Keratinocyte (primary cell): ENCODE data around the gene LHX6. TPM values are rescaled to one million over a fixed set of nuclear protein-coding genes. Genes with fewer than 3 reads are reported as not detected.

ENCODE experiments used
- DNase-seq: peaks from one replicate; pipeline ENCODE4 v3.0.0-alpha.2; 2011; ENCODE audit warnings: low read depth, missing footprints, low spot score
- FAIRE-seq: peaks from 2 replicates; lab custom pipeline; 2011; peaks lifted over from hg19 to GRCh38; lab: Jason Lieb, UNC
- H2AFZ ChIP-seq: 2 replicates; pipeline ENCODE4 v1.6.0; 2012; ENCODE audit warnings: low read length, control low read depth, inconsistent platforms; ENCODE audit not compliant: control insufficient read depth
- H3K27ac ChIP-seq: 2 replicates; pipeline ENCODE4 v1.5.1; 2011; ENCODE audit warnings: low read length; ENCODE audit not compliant: control insufficient read depth, insufficient read depth
- H3K27me3 ChIP-seq: 3 replicates; pipeline ENCODE4 v1.6.0; 2011; ENCODE audit warnings: low read length; ENCODE audit not compliant: control insufficient read depth, insufficient read depth; ENCODE audit errors: extremely low read depth
- H3K36me3 ChIP-seq, 2 experiments: 2 replicates in 1 of 2; 3 replicates in 1 of 2; pipeline ENCODE4 v1.5.1; 2011; ENCODE audit warnings: low read length in 2 of 2, mild to moderate bottlenecking in 1 of 2; ENCODE audit not compliant: control insufficient read depth in 2 of 2, insufficient read depth in 2 of 2; ENCODE audit errors: extremely low read depth in 1 of 2
- H3K4me1 ChIP-seq: 3 replicates; pipeline ENCODE4 v1.5.1; 2011; ENCODE audit warnings: low read length; ENCODE audit not compliant: control insufficient read depth, insufficient read depth; ENCODE audit errors: extremely low read depth
- H3K4me2 ChIP-seq: 3 replicates; pipeline ENCODE4 v1.6.0; 2011; ENCODE audit warnings: low read depth, low read length; ENCODE audit not compliant: control insufficient read depth, insufficient read depth; ENCODE audit errors: extremely low read depth
- H3K4me3 ChIP-seq, 3 experiments: fragments of 200-600 bp in 1 of 3; sonication (generic) in 1 of 3; 2 replicates in 2 of 3; 3 replicates in 1 of 3; pipeline ENCODE4 v1.5.1; 2011 to 2016; ENCODE audit warnings: low read length in 3 of 3, mild to moderate bottlenecking in 3 of 3, control low read depth in 2 of 3, inconsistent platforms in 1 of 3, low read depth in 1 of 3, mixed read lengths in 1 of 3, mixed run types in 1 of 3, moderate library complexity in 1 of 3; ENCODE audit not compliant: control insufficient read depth in 2 of 3, insufficient read depth in 2 of 3; ENCODE audit errors: extremely low read depth in 1 of 3
- H3K79me2 ChIP-seq: 2 replicates; pipeline ENCODE4 v1.6.0; 2012; ENCODE audit warnings: low read length; ENCODE audit not compliant: control insufficient read depth, insufficient read depth
- H3K9ac ChIP-seq: 3 replicates; pipeline ENCODE4 v1.6.0; 2011; ENCODE audit warnings: low read length; ENCODE audit not compliant: control insufficient read depth, insufficient read depth; ENCODE audit errors: extremely low read depth
- H3K9me1 ChIP-seq: 3 replicates; pipeline ENCODE4 v1.6.0; 2011; ENCODE audit warnings: low read length; ENCODE audit not compliant: control insufficient read depth, insufficient read depth; ENCODE audit errors: extremely low read depth
- H3K9me3 ChIP-seq: 2 replicates; pipeline ENCODE4 v1.5.1; 2012; ENCODE audit warnings: low read depth, low read length; ENCODE audit not compliant: control insufficient read depth
- H4K20me1 ChIP-seq: 3 replicates; pipeline ENCODE4 v1.6.0; 2011; ENCODE audit warnings: low read length; ENCODE audit not compliant: control insufficient read depth, insufficient read depth; ENCODE audit errors: extremely low read depth
- EZH2 ChIP-seq: IDR thresholded peaks from one replicate; pipeline ENCODE4 v1.6.1; 2012; ENCODE audit warnings: inconsistent platforms, mild to moderate bottlenecking, low read length, moderate library complexity
- dilution Hi-C: fragments of 300-500 bp; cut with MboI; formaldehyde crosslinking; loops from one replicate; pipeline ENCODE4 v1.7.0; 2020; ENCODE audit warnings: low sequenced_read_pairs; ENCODE audit not compliant: extremely low pct_ligation_motif_present
- polyA plus RNA-seq, 5 experiments: library from polyadenylated mRNA; depleted of rRNA in 3 of 5; stranded (reverse) in 3 of 5; stranded (forward) in 1 of 5; unstranded in 1 of 5; fragments of >200 nt; gene quantifications; 1 replicate in 1 of 5; 2 replicates in 3 of 5; 3 replicates in 1 of 5; pipeline versions ENCODE4 v1.2.1 to v1.2.3, GENCODE V29; 2011 to 2012; ENCODE audit warnings: missing spikeins in 2 of 5, low read depth in 1 of 5, low replicate concordance in 1 of 5
- TF ChIP-seq, protein P1 (sequence below), 3 experiments: IDR thresholded peaks in 1 of 3; conservative IDR thresholded peaks in 1 of 3; optimal IDR thresholded peaks in 1 of 3; 2 replicates in 2 of 3; 3 replicates in 1 of 3; pipeline versions ENCODE3 to v1.5.1; 2011; ENCODE audit warnings: low read length in 3 of 3, mild to moderate bottlenecking in 3 of 3, moderate library complexity in 2 of 3, control low read depth in 1 of 3, inconsistent platforms in 1 of 3; ENCODE audit not compliant: insufficient read depth in 2 of 3; ENCODE audit errors: extremely low read depth in 1 of 3

LHX6 gene
- polyA plus RNA-seq, 1 donor (not counting 4 experiments of a cell fraction or from before 2014, with no cell fraction given): 0.13 TPM

DNA sequence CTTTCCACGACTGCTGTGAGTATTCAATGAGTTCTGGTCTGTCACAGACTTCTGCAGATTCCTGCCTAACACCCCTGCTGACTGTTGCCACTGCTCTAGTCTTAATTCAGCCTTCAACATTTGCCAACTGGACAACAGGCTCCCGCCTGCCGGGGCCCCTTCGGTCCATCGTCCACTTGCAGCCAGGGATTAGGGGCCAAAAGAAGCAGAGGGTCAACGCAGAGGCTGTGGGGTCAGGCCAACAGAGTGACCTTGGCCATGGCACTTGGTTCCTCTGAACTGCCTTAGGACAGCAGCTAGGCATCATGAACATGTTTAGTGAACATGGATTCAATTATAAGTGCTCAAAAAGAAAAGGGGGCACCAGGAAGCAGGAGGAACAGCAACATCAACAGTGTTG lies 40.4 kb downstream of the LHX6 start:
- Histone ChIP-seq H3K4me3 (no peak overlapping the region), H3K4me2 (no peak overlapping the region), H4K20me1 (no peaks in the 10 kb centered on the region), H3K9me1 (no peaks in the 10 kb centered on the region), H3K27ac (no peak overlapping the region), H3K36me3 (no peaks in the 10 kb centered on the region), H3K4me1 (peaks cover 9% of the 10 kb centered on the region), H3K9me3 (no peaks in the 10 kb centered on the region), H3K27me3 (peaks cover 7% of the 10 kb centered on the region), H3K79me2 (no peaks in the 10 kb centered on the region), H3K9ac (no peak overlapping the region), H2AFZ (no peak overlapping the region)
- FAIRE-seq (no peak), DNase-seq (no peak)
- dilution Hi-C loops: no loop called here
- TF ChIP-seq, protein P1, sequence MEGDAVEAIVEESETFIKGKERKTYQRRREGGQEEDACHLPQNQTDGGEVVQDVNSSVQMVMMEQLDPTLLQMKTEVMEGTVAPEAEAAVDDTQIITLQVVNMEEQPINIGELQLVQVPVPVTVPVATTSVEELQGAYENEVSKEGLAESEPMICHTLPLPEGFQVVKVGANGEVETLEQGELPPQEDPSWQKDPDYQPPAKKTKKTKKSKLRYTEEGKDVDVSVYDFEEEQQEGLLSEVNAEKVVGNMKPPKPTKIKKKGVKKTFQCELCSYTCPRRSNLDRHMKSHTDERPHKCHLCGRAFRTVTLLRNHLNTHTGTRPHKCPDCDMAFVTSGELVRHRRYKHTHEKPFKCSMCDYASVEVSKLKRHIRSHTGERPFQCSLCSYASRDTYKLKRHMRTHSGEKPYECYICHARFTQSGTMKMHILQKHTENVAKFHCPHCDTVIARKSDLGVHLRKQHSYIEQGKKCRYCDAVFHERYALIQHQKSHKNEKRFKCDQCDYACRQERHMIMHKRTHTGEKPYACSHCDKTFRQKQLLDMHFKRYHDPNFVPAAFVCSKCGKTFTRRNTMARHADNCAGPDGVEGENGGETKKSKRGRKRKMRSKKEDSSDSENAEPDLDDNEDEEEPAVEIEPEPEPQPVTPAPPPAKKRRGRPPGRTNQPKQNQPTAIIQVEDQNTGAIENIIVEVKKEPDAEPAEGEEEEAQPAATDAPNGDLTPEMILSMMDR (optimal IDR thresholded peaks at IDR 0.05 in 1 of 3, IDR thresholded peaks at IDR 0.05 in 1 of 3, conservative IDR thresholded peaks at IDR 0.05 in 1 of 3; ENCODE audit: extremely low read depth in 1 of 3, insufficient read depth in 2 of 3, low read length in 3 of 3): no peak
- no peak for TF ChIP-seq EZH2

DNA sequence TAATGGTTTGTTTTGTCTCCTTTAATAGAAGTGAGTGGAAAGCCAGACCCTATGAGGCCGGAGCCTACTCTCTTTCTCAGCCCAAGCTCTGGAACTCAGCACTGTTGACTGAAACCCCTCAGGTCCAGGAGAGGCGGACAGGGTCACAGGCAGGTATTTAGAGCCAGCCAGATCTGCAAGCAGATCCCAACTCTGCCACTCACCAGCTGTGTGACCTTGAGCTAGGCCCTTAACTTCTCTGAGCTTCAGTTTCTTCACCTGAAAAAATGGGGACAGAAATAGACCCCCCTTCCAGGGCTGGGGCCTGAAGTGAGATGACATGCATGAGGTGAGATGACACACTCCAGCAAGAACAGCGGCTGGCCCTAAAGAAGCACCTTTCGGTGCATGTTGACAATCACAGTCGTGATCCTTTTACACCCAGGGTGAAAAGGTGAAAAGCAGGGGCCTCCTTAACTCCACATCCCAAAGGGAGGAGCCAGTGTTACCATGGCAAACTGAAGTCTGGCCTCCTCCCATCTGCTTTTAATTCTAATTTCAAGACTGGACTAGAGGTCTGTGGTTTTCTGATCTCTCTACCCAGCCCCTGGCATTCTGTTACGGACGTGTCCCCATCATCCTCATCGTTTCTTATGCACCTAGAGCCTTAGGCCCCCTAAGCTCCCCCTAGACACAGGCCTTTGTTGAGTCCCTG lies 41.8 kb downstream of the LHX6 start:
- H2AFZ ChIP-seq: no peak overlapping the region
- FAIRE-seq: no peak
- TF ChIP-seq EZH2: no peak
- TF ChIP-seq, protein P1 (optimal IDR thresholded peaks at IDR 0.05 in 1 of 3, IDR thresholded peaks at IDR 0.05 in 1 of 3, conservative IDR thresholded peaks at IDR 0.05 in 1 of 3; ENCODE audit: extremely low read depth in 1 of 3, insufficient read depth in 2 of 3, low read length in 3 of 3): no peak
- H3K9me3 ChIP-seq: no peaks in the 10 kb centered on the region
- no peaks in the 10 kb centered on the region for H4K20me1 ChIP-seq
- no peak for DNase-seq
- H3K9ac ChIP-seq: no peak overlapping the region
- H3K27me3 ChIP-seq: peaks cover 7% of the 10 kb centered on the region
- H3K27ac ChIP-seq: no peak overlapping the region
- H3K36me3 ChIP-seq: no peaks in the 10 kb centered on the region
- no peak overlapping the region for H3K4me2 ChIP-seq
- no peaks in the 10 kb centered on the region for H3K9me1 ChIP-seq
- dilution Hi-C loops: no loop called here
- H3K4me1 ChIP-seq: peaks cover 8% of the 10 kb centered on the region
- H3K4me3 ChIP-seq: no peak overlapping the region
- no peaks in the 10 kb centered on the region for H3K79me2 ChIP-seq
